Endothelial cell (in vitro differentiated cells): ENCODE data around the gene AHI1. TPM values are rescaled to one million over a fixed set of nuclear protein-coding genes. Genes with fewer than 3 reads are reported as not detected.

ENCODE experiments used
- DNase-seq: peaks from one replicate; pipeline ENCODE4 v3.0.0; 2021; ENCODE audit warnings: low spot score
- H3K27ac Mint-ChIP-seq: one replicate; pipeline ENCODE4 v1.8.0; 2021; ENCODE audit warnings: mixed read lengths, inconsistent platforms; ENCODE audit not compliant: unreplicated experiment
- H3K27me3 Mint-ChIP-seq: one replicate; pipeline ENCODE4 v1.8.0; 2021; ENCODE audit warnings: mild to moderate bottlenecking, moderate library complexity, mixed read lengths, inconsistent platforms; ENCODE audit not compliant: unreplicated experiment
- H3K36me3 Mint-ChIP-seq: one replicate; pipeline ENCODE4 v1.8.0; 2021; ENCODE audit warnings: mild to moderate bottlenecking, low read depth, mixed read lengths, inconsistent platforms; ENCODE audit not compliant: unreplicated experiment
- H3K4me1 Mint-ChIP-seq: one replicate; pipeline ENCODE4 v1.8.0; 2021; ENCODE audit warnings: mild to moderate bottlenecking, mixed read lengths, inconsistent platforms; ENCODE audit not compliant: unreplicated experiment
- H3K4me3 Mint-ChIP-seq: one replicate; pipeline ENCODE4 v1.8.0; 2021; ENCODE audit warnings: mild to moderate bottlenecking, mixed read lengths, inconsistent platforms; ENCODE audit not compliant: unreplicated experiment
- H3K9me3 Mint-ChIP-seq: one replicate; pipeline ENCODE4 v1.8.0; 2021; ENCODE audit warnings: mixed read lengths, inconsistent platforms; ENCODE audit not compliant: unreplicated experiment
- total RNA-seq: library from RNA; stranded (reverse); fragmentation: NEBNext Ultra II Directional; extraction: Animal tissue kit (Norgen Biotek cat#: 25700); gene quantifications from one replicate; pipeline ENCODE4 v1.2.1, GENCODE V29; 2021; ENCODE audit not compliant: unreplicated experiment
- TF ChIP-seq, protein P1 (sequence below): fragments of 200-600 bp; sonication (generic); IDR thresholded peaks from one replicate; pipeline ENCODE4 v1.5.0; 2021; ENCODE audit warnings: antibody characterized with exemption; ENCODE audit not compliant: unreplicated experiment

The AHI1 gene
- total RNA-seq, 1 donor from 2014 or later = 12.6 TPM

DNA sequence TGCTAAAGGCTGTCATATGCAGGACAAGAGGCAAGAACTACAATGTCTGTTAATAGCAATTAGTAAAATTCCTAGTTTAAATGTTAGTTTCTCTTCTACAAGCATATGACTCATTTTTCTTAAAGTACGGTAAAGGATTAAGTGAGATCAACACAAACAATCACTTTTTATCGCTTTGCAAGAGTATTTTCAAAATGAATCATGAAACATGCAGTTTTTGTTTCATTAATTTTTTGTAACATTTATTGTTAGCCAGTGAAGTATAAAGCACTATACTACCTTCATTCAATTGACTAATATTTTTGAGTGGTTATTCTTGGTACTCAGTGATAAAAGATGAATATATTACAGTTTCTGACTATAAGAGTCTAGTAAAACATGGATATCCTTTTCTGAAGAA, 138.6 kb downstream of the AHI1 start:
- Mint-ChIP-seq H3K4me1 (peaks cover 2% of the 10 kb centered on the region), H3K9me3 (no peaks in the 10 kb centered on the region), H3K27ac (no peak overlapping the region), H3K27me3 (no peaks in the 10 kb centered on the region), H3K36me3 (no peaks in the 10 kb centered on the region), H3K4me3 (no peak overlapping the region)
- TF ChIP-seq, protein P1, sequence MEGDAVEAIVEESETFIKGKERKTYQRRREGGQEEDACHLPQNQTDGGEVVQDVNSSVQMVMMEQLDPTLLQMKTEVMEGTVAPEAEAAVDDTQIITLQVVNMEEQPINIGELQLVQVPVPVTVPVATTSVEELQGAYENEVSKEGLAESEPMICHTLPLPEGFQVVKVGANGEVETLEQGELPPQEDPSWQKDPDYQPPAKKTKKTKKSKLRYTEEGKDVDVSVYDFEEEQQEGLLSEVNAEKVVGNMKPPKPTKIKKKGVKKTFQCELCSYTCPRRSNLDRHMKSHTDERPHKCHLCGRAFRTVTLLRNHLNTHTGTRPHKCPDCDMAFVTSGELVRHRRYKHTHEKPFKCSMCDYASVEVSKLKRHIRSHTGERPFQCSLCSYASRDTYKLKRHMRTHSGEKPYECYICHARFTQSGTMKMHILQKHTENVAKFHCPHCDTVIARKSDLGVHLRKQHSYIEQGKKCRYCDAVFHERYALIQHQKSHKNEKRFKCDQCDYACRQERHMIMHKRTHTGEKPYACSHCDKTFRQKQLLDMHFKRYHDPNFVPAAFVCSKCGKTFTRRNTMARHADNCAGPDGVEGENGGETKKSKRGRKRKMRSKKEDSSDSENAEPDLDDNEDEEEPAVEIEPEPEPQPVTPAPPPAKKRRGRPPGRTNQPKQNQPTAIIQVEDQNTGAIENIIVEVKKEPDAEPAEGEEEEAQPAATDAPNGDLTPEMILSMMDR = no peak
- no peak for DNase-seq

DNA sequence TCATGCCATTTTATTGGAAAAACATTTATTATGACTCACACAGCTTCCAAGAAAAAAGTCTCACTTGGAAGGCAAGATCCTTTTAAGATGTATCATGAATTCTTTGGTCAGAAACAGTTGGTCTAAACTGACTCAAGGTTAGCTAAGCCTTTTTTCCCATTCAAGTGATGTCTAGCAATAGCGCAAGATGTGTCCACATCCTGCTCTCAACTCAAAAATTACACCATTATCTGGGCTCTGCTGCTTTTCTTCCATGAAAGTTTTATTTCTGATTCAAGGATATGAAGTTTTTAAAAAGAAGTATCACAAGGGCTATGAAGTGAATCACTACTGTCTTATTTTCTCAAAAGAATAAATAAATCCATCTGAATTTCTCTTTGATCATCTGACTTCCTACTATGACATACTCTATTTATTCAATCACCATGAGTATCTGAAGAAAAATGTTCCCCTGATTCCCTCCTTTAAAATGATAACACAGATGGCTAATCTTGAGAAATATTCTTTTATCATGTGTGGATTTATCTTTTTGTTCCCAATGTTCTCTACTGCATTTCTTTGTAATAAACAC, 139.2 kb downstream of the AHI1 start:
- TF ChIP-seq, protein P1 = no peak
- Mint-ChIP-seq H3K36me3 (no peaks in the 10 kb centered on the region), H3K4me3 (no peak overlapping the region), H3K27me3 (no peaks in the 10 kb centered on the region), H3K27ac (no peak overlapping the region), H3K4me1 (peaks cover 2% of the 10 kb centered on the region), H3K9me3 (no peaks in the 10 kb centered on the region)
- no peak for DNase-seq

DNA sequence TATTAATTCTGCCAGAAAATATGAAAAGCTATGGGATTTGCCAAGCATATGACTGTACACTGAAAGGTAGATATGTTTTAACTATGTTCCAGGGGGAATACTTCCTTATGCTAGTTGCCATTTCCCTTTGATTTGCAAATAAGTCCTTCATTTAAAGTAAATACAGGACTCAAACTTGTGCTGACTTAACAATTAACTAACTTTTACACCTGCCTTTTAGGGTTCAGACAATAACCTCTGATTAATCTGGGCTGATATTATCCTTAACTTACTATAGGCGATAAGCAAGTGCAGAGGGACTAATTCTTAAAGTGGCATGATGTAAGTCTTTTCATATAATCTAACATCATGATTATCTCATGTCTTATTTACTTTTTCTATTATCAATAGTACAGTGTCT, 143.1 kb downstream of the AHI1 start:
- Mint-ChIP-seq H3K27me3 (no peaks in the 10 kb centered on the region), H3K36me3 (no peaks in the 10 kb centered on the region), H3K9me3 (no peaks in the 10 kb centered on the region), H3K27ac (no peak overlapping the region), H3K4me1 (peaks cover 2% of the 10 kb centered on the region), H3K4me3 (no peak overlapping the region)
- TF ChIP-seq, protein P1 = no peak
- no peak for DNase-seq

DNA sequence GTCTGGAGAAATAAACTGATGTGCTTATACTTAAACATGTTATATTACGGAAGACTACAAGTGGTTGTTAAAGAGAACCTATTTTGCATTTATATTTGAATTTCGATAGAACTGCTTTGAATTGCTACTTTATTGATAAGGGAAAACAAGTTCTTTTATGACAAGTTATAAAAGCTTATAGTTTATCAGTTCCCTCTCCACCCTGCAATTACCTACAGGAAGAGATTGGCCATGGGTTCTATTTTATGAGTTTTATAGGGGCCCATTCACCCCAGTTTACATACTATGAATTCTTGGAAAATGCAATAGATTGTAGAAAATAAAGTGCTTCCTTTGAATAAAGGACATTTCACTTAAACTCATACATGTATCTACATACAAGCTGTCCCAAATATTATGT, 144.4 kb downstream of the AHI1 start:
- no peak overlapping the region for H3K27ac Mint-ChIP-seq
- no peaks in the 10 kb centered on the region for H3K9me3 Mint-ChIP-seq
- TF ChIP-seq, protein P1 = no peak
- H3K4me1 Mint-ChIP-seq = peaks cover 2% of the 10 kb centered on the region
- H3K27me3 Mint-ChIP-seq = no peaks in the 10 kb centered on the region
- no peaks in the 10 kb centered on the region for H3K36me3 Mint-ChIP-seq
- DNase-seq = no peak
- H3K4me3 Mint-ChIP-seq = no peak overlapping the region

DNA sequence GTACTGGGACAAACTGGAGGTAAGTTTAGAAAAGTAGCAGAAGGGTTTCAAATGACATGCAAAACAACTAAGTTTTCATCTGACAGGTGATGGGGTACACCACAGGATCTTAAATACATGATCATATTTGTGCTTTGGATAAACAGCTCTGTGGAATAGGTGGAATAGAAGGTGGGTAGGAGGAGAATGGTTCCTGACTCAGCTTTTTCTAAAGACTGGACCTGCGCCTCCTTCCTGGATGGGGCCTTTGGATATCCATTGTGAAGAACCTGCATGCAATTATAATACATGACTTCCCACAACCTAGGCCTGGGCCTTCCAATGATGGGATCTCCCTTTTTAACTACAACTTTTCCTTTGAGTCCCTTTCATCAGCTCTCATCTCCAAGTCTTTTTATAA, 145.9 kb downstream of the AHI1 start:
- DNase-seq = no peak
- H3K36me3 Mint-ChIP-seq = no peaks in the 10 kb centered on the region
- no peak overlapping the region for H3K4me3 Mint-ChIP-seq
- H3K27me3 Mint-ChIP-seq = no peaks in the 10 kb centered on the region
- H3K27ac Mint-ChIP-seq = no peak overlapping the region
- H3K9me3 Mint-ChIP-seq = no peaks in the 10 kb centered on the region
- H3K4me1 Mint-ChIP-seq = peaks cover 3% of the 10 kb centered on the region
- TF ChIP-seq, protein P1 = no peak
